Cardiac septum (tissue), 1 donor: ENCODE data around the gene GPHN. TPM values are rescaled to one million over a fixed set of nuclear protein-coding genes. Genes with fewer than 3 reads are reported as not detected.

Experiments used
- total RNA-seq: library from RNA; stranded (reverse); fragmentation: NEBNext Ultra II Directional; extraction: Animal tissue kit (Norgen Biotek cat#: 25700); gene quantifications from one replicate; pipeline ENCODE4 v1.2.1, GENCODE V29; 2021
- donor health status: DM: no; HTN: no; CAD: no.

The GPHN gene
- total RNA-seq, 1 donor from 2014 or later: 27.7 TPM

Other genes starting within 250 kb of the GPHN start
- not detected for gene CCDC196, start 21.8 kb upstream of the GPHN start, total RNA-seq